OCI-LY1 (cell line): ENCODE data around the gene TBX1.

Experiments
- EZH2 ChIP-seq: fragments of 200-600 bp; sonication (generic), shearing (Covaris generic); IDR thresholded peaks from 2 replicates; pipeline ENCODE4 v1.8.0; 2017; ENCODE audit warnings: borderline replicate concordance, mixed run types, mild to moderate bottlenecking, antibody characterized with exemption, low read length, moderate library complexity, mixed read lengths
- TF ChIP-seq, protein P1 (sequence below): fragments of 200-600 bp; sonication (generic), shearing (Covaris generic); IDR thresholded peaks from 2 replicates; pipeline ENCODE4 v1.5.1; 2017; ENCODE audit warnings: mild to moderate bottlenecking, antibody characterized with exemption, low read length, moderate library complexity, mixed read lengths

DNA sequence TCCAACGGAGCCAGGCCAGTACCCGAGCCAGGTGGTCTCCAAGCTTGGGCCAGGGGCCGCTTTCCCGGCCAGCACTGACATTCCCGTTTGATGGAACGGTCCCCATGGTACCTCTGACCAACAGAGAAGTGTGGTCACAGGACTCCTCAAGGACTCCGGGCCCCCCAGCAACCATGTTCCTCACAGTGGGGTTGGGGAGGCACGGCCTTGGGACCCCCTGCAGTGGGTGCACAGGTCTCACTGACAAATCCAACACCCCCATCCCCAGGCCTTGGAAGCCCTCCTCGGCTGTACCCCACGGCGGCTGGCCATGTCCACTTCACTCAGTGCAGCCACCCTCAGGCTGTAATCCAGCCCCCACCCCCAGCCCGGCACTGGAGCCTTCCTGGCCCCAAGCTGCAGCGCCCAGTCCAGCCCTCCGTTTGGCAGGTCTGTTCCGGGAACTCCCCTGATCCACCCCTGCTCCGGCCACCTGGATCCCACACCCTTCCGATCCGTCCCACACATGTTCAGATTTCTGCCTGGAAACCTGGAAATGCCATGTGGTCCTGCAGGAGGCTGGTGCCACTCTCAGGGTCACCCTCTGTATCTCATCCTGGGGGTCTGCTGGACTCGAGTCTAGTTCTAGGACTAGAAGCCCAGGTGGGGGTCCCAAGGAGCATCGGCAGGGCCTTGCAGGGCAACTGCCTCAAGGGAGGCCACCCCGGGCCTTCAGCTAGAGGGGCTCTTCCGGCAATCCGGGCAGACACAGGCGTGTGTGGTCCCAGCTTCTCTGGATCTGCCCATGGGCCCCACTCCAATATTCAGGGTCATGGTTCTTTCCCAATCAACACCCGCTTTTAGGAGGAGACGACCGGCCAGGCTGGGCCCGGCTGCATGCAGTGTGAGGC lies 26.6 kb downstream of the TBX1 start:
- TF ChIP-seq, protein P1, sequence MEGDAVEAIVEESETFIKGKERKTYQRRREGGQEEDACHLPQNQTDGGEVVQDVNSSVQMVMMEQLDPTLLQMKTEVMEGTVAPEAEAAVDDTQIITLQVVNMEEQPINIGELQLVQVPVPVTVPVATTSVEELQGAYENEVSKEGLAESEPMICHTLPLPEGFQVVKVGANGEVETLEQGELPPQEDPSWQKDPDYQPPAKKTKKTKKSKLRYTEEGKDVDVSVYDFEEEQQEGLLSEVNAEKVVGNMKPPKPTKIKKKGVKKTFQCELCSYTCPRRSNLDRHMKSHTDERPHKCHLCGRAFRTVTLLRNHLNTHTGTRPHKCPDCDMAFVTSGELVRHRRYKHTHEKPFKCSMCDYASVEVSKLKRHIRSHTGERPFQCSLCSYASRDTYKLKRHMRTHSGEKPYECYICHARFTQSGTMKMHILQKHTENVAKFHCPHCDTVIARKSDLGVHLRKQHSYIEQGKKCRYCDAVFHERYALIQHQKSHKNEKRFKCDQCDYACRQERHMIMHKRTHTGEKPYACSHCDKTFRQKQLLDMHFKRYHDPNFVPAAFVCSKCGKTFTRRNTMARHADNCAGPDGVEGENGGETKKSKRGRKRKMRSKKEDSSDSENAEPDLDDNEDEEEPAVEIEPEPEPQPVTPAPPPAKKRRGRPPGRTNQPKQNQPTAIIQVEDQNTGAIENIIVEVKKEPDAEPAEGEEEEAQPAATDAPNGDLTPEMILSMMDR = no peak
- no peak for TF ChIP-seq EZH2
